K562 (cell line): ENCODE data around the gene SLC26A1. TPM values are rescaled to one million over a fixed set of nuclear protein-coding genes. Genes with fewer than 3 reads are reported as not detected.
A peak's percentile ranks its signal among the peaks of the same experiment; 100 is the strongest.

ENCODE experiments used
- CHCHD3 ChIP-seq: fragments of 250-450 bp; sonication (Bioruptor Pico); IDR thresholded peaks from 2 replicates; pipeline ENCODE4 v2.1.2; 2022; ENCODE audit warnings: mild to moderate bottlenecking
- ELF2 ChIP-seq: fragments of 250-450 bp; sonication (Bioruptor Pico); IDR thresholded peaks from 2 replicates; pipeline ENCODE4 v1.5.0; 2021; ENCODE audit warnings: mild to moderate bottlenecking
- ETV1 ChIP-seq: fragments of 450-650 bp; conservative IDR thresholded peaks from 2 replicates; pipeline ENCODE4 v1.6.1; 2016; ENCODE audit warnings: missing genetic modification characterization, control low read depth, low read depth, missing compliant biosample characterization
- HCFC1 ChIP-seq: IDR thresholded peaks from 2 replicates; pipeline ENCODE4 v1.6.1; 2012; ENCODE audit warnings: low read depth, low read length, improper control_type of control experiment
- IRF2 ChIP-seq: sonication (generic); formaldehyde crosslinking; IDR thresholded peaks from 2 replicates; pipeline ENCODE4 v1.8.1; 2022; ENCODE audit warnings: mild to moderate bottlenecking, missing genetic modification reagents
- MTA3 ChIP-seq: fragments of 450-650 bp; formaldehyde crosslinking; IDR thresholded peaks from 2 replicates; pipeline ENCODE4 v1.6.1; 2017; ENCODE audit warnings: mild to moderate bottlenecking, borderline replicate concordance
- NEUROD1 ChIP-seq: fragments of 150-350 bp; IDR thresholded peaks from 2 replicates; pipeline ENCODE4 v1.6.1; 2014; ENCODE audit warnings: borderline replicate concordance, low read length, low read depth; ENCODE audit not compliant: partially characterized antibody
- PHF20 ChIP-seq: fragments of 450-650 bp; IDR thresholded peaks from 2 replicates; pipeline ENCODE4 v1.6.1; 2018; ENCODE audit not compliant: partially characterized antibody
- RBM25 ChIP-seq: fragments of 200-400 bp; formaldehyde crosslinking; IDR thresholded peaks from 2 replicates; pipeline ENCODE4 v1.6.1; 2018; ENCODE audit warnings: low read length, low read depth, moderate library complexity; ENCODE audit not compliant: severe bottlenecking
- RCOR1 ChIP-seq, 2 experiments: IDR thresholded peaks; 2 replicates each; pipeline ENCODE4 v1.6.1; 2012; ENCODE audit warnings: low read depth in 2 of 2, low read length in 2 of 2, borderline replicate concordance in 1 of 2, improper control_type of control experiment in 1 of 2
- SAP30 ChIP-seq: fragments of 200-600 bp; sonication (generic); IDR thresholded peaks from 2 replicates; pipeline ENCODE4 v1.6.1; 2012; ENCODE audit warnings: borderline replicate concordance, low read depth, mild to moderate bottlenecking, moderate library complexity, low read length, control low read depth, inconsistent platforms; ENCODE audit not compliant: insufficient read depth, poor library complexity, severe bottlenecking
- SRSF3 ChIP-seq: fragments of 200-400 bp; formaldehyde crosslinking; IDR thresholded peaks from 2 replicates; pipeline ENCODE4 v1.6.1; 2016; ENCODE audit warnings: mild to moderate bottlenecking, low read length, moderate library complexity; ENCODE audit not compliant: insufficient read depth
- ZNF12 ChIP-seq: sonication (generic); formaldehyde crosslinking; IDR thresholded peaks from 2 replicates; pipeline ENCODE4 v1.4.0; 2020; ENCODE audit warnings: mild to moderate bottlenecking, missing genetic modification reagents
- ZNF143 ChIP-seq: sonication (generic); formaldehyde crosslinking; IDR thresholded peaks from 2 replicates; pipeline ENCODE4 v1.9.0; 2022; ENCODE audit warnings: mild to moderate bottlenecking, missing genetic modification reagents
- ZNF197 ChIP-seq: fragments of 200-800 bp; sonication (Bioruptor generic); IDR thresholded peaks from 2 replicates; pipeline ENCODE4 v1.6.1; 2016; ENCODE audit warnings: low read depth, missing genetic modification characterization, missing compliant biosample characterization
- ZNF239 ChIP-seq: fragments of 250-450 bp; sonication (Bioruptor Pico); IDR thresholded peaks from 2 replicates; pipeline ENCODE4 v1.4.0; 2020; ENCODE audit warnings: mild to moderate bottlenecking
- polyA plus RNA-seq, 8 experiments: library from polyadenylated mRNA; depleted of rRNA in 4 of 8; stranded (reverse) in 5 of 8; unstranded in 3 of 8; fragments of >200 nt; fragmentation: Nextera tagmentation in 2 of 8; fragmentation: Illumina TruSeq in 1 of 8; extraction: Ambion mirVana in 2 of 8; extraction: Trizol in 1 of 8; gene quantifications; 2 replicates each; pipeline versions ENCODE4 v1.2.1 to v1.2.3, GENCODE V29; 2011 to 2014; ENCODE audit warnings: inconsistent platforms in 1 of 8, missing spikeins in 1 of 8
- total RNA-seq, 7 experiments: library from RNA; depleted of rRNA in 6 of 7; stranded (reverse); fragments of >200 nt in 6 of 7; fragmentation: Illumina TruSeq in 2 of 7; extraction: Trizol in 2 of 7; gene quantifications; 2 replicates each; pipeline versions ENCODE4 v1.2.1 to v1.2.3, GENCODE V29; 2011 to 2021; ENCODE audit warnings: low replicate concordance in 1 of 7
- TF ChIP-seq, protein P1 (sequence below): fragments of 450-650 bp; IDR thresholded peaks from 2 replicates; pipeline ENCODE4 v1.6.1; 2014; ENCODE audit warnings: low read depth, mild to moderate bottlenecking, moderate library complexity, borderline replicate concordance
- TF ChIP-seq, protein P2 (sequence below), 2 experiments: fragments of 450-650 bp; IDR thresholded peaks; 2 replicates each; pipeline ENCODE4 v1.6.1; 2018; ENCODE audit warnings: mild to moderate bottlenecking in 2 of 2, low read depth in 1 of 2; ENCODE audit not compliant: partially characterized antibody in 2 of 2
- TF ChIP-seq, protein P3 (sequence below), 2 experiments: IDR thresholded peaks; 2 replicates each; pipeline ENCODE4 v1.6.1; 2011; ENCODE audit warnings: borderline replicate concordance in 1 of 2, control low read depth in 1 of 2, low read depth in 1 of 2, low read length in 1 of 2, mild to moderate bottlenecking in 1 of 2, mixed read lengths in 1 of 2, moderate library complexity in 1 of 2; ENCODE audit not compliant: insufficient read depth in 1 of 2, insufficient read length in 1 of 2, poor library complexity in 1 of 2, severe bottlenecking in 1 of 2; ENCODE audit errors: extremely low read depth in 1 of 2

SLC26A1 gene
- total and polyA plus RNA-seq, 9 of the 15 experiments (the other 6 are each of a cell fraction or from before 2014, with no cell fraction given), result 0.11 to 4.2 (median 0.95) TPM

DNA sequence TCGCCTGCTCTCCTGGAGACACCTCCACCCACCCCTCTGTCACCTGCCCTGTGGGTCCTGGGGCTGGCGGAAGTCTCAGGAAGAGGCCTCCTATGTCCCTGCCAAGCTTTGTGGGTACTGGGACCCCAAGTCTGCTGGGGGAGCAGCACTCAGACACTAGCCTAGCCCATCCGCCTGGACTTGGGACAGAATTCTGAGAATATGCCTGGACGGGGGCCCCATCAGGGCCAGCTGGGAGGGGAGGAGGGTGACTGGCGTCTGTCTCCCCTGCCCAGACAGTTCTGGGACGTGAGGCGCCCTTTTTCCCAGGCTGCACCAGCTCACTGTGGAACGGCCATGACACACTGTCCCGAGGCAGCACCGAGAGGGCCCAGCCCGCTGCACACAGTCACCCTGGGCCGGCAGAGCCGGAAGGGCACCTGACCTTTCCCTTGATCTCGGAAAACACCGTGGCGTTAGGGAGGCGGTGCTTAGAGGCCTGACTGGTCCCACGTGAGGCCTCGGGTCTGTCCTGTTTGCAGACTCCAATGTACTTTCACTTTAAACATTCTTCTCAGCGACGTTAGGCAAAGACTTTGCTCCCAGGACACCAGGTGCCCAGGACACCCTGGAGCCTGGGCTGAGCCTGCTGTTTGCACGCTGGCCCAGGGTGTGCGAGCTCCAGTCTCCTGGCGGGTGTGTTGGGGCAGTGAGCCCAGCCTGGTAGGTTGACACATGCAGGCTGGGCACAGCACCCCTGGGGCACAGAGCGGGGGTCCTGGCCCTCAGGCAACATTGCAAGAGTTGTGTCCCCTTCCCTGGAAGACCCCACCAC lies 700 bp downstream of the SLC26A1 start (continued):
- peak in 1 of 2 experiments; percentile 19; a peak in 1 of 4 replicates for TF ChIP-seq RCOR1 (IDR thresholded peaks at IDR 0.05; ENCODE audit: borderline replicate concordance in 1 of 2, low read depth in 2 of 2, low read length in 2 of 2)
- TF ChIP-seq SRSF3, result 0 out of 2 replicates have a peak, but pooled peaks have one; percentile 32
- TF ChIP-seq, protein P1, sequence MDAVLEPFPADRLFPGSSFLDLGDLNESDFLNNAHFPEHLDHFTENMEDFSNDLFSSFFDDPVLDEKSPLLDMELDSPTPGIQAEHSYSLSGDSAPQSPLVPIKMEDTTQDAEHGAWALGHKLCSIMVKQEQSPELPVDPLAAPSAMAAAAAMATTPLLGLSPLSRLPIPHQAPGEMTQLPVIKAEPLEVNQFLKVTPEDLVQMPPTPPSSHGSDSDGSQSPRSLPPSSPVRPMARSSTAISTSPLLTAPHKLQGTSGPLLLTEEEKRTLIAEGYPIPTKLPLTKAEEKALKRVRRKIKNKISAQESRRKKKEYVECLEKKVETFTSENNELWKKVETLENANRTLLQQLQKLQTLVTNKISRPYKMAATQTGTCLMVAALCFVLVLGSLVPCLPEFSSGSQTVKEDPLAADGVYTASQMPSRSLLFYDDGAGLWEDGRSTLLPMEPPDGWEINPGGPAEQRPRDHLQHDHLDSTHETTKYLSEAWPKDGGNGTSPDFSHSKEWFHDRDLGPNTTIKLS, result no peak
- peak; percentile 88 for TF ChIP-seq ETV1 (tag)
- TF ChIP-seq PHF20, result peak; percentile 71
- TF ChIP-seq ZNF143, result peak; percentile 49; the same call in 1 of the 2 replicates
- no peak for TF ChIP-seq IRF2 (CRISPR knock-in tag)
- TF ChIP-seq ZNF197 (CRISPR knock-in tag), result no peak
- TF ChIP-seq, protein P2, sequence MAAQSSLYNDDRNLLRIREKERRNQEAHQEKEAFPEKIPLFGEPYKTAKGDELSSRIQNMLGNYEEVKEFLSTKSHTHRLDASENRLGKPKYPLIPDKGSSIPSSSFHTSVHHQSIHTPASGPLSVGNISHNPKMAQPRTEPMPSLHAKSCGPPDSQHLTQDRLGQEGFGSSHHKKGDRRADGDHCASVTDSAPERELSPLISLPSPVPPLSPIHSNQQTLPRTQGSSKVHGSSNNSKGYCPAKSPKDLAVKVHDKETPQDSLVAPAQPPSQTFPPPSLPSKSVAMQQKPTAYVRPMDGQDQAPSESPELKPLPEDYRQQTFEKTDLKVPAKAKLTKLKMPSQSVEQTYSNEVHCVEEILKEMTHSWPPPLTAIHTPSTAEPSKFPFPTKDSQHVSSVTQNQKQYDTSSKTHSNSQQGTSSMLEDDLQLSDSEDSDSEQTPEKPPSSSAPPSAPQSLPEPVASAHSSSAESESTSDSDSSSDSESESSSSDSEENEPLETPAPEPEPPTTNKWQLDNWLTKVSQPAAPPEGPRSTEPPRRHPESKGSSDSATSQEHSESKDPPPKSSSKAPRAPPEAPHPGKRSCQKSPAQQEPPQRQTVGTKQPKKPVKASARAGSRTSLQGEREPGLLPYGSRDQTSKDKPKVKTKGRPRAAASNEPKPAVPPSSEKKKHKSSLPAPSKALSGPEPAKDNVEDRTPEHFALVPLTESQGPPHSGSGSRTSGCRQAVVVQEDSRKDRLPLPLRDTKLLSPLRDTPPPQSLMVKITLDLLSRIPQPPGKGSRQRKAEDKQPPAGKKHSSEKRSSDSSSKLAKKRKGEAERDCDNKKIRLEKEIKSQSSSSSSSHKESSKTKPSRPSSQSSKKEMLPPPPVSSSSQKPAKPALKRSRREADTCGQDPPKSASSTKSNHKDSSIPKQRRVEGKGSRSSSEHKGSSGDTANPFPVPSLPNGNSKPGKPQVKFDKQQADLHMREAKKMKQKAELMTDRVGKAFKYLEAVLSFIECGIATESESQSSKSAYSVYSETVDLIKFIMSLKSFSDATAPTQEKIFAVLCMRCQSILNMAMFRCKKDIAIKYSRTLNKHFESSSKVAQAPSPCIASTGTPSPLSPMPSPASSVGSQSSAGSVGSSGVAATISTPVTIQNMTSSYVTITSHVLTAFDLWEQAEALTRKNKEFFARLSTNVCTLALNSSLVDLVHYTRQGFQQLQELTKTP (IDR thresholded peaks at IDR 0.05; ENCODE audit: low read depth in 1 of 2, partially characterized antibody in 2 of 2), result peak in 1 of 2 experiments; percentile 28
- TF ChIP-seq SAP30, result peak; percentile 50
- TF ChIP-seq ZNF12, result no peak
- TF ChIP-seq NEUROD1, result peak; percentile 13
- no peak for TF ChIP-seq CHCHD3
- TF ChIP-seq ZNF239, result no peak; the same call in 1 of the 2 replicates
- TF ChIP-seq, protein P3, sequence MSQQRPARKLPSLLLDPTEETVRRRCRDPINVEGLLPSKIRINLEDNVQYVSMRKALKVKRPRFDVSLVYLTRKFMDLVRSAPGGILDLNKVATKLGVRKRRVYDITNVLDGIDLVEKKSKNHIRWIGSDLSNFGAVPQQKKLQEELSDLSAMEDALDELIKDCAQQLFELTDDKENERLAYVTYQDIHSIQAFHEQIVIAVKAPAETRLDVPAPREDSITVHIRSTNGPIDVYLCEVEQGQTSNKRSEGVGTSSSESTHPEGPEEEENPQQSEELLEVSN (IDR thresholded peaks at IDR 0.05; ENCODE audit: borderline replicate concordance in 1 of 2, extremely low read depth in 1 of 2, insufficient read depth in 1 of 2, insufficient read length in 1 of 2, low read depth in 1 of 2, low read length in 1 of 2, poor library complexity in 1 of 2, severe bottlenecking in 1 of 2), result peak; percentile 62 to 65
- TF ChIP-seq ELF2, result no peak
- TF ChIP-seq HCFC1, result peak; percentile 32; the same call in 1 of the 2 replicates
- TF ChIP-seq MTA3, result peak; percentile 85; the same call in 1 of the 2 replicates
- TF ChIP-seq RBM25, result no peak
